Fibroblast of pulmonary artery (primary cell): Measurements from ENCODE around the gene ZNF578.

Experiments used
- DNase-seq: peaks from one replicate; pipeline ENCODE4 v3.0.0-alpha.2; 2010; ENCODE audit warnings: low read depth
- H3K4me3 ChIP-seq: replicated peaks from 2 replicates; pipeline ENCODE4 v1.5.1; 2011; ENCODE audit warnings: low read depth, mild to moderate bottlenecking, control low read depth, low read length, moderate library complexity
- TF ChIP-seq, protein P1 (sequence below): IDR thresholded peaks from 2 replicates; pipeline ENCODE4 v1.5.1; 2011; ENCODE audit warnings: mild to moderate bottlenecking, control low read depth, low read length, inconsistent platforms; ENCODE audit errors: missing control alignments

ZNF578 gene

DNA sequence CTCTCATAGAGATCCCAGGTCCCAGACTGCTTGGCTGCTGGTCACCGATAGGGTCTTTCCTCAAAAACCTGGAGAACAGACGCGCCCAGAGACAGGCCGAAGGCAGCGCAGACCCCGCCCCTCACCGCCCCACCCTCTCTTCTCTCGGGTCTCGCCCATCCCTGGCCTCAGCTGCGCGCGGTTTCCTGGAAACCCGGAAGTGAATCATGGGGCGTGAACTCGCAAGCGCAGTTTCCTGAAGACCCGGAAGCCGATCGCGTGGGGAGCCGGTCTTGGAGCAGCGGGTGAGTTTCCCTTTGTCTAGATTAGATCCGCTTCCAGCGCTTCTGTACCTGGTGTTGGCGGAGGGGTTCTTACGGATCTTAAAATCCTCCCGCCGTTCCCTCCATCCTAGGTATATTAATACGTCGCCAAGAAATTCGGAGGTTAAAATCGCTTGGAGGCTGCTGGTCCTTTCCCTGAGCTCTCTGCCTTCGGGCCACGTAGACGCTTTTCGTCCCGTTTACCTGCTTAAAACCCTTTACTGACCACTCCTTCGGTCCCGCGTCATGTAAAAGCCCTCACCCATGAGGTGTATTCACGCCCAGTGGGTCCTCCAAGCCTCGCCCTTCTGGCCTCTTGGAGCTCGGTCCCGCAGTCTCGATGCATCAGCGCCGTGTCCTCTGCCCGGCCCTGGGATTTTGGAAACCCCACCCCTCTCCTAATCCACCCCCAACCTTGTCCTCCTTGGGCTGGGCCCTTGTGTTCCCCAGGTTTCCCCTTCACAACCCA is at the start of gene ZNF578:
ZNF578 (plus strand) TSS at position 230 of the 771 bp plus-strand sequence. CDS start 48,293 bp downstream, outside the sequence.
- peak within 1 kb of the TSS; percentile 67 for H3K4me3 ChIP-seq
- DNase-seq, result peak; percentile 86
- TF ChIP-seq, protein P1, sequence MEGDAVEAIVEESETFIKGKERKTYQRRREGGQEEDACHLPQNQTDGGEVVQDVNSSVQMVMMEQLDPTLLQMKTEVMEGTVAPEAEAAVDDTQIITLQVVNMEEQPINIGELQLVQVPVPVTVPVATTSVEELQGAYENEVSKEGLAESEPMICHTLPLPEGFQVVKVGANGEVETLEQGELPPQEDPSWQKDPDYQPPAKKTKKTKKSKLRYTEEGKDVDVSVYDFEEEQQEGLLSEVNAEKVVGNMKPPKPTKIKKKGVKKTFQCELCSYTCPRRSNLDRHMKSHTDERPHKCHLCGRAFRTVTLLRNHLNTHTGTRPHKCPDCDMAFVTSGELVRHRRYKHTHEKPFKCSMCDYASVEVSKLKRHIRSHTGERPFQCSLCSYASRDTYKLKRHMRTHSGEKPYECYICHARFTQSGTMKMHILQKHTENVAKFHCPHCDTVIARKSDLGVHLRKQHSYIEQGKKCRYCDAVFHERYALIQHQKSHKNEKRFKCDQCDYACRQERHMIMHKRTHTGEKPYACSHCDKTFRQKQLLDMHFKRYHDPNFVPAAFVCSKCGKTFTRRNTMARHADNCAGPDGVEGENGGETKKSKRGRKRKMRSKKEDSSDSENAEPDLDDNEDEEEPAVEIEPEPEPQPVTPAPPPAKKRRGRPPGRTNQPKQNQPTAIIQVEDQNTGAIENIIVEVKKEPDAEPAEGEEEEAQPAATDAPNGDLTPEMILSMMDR, result no peak

DNA sequence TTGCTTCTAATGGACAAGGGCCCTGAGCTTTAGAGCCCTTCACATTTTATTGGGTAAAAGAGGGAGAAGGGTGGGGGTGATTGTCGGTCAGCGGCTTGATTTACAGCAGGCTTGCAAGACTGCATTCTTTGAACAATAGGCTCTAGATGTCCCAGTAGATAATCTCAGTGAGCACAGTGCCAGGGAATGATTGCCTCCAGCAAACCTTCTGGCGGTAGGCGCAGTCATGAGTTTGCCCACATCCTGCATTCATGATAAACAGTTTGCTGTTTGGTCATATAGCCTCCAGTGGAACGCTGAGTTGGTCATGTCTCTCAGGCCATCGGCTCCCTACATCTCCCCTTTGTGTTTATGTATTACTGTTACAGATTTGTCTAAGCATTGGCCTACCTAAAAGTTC is 43.1 kb upstream of the ZNF578 start:
- H3K4me3 ChIP-seq, result no peak overlapping the region
- DNase-seq, result no peak
- TF ChIP-seq, protein P1, result no peak

DNA sequence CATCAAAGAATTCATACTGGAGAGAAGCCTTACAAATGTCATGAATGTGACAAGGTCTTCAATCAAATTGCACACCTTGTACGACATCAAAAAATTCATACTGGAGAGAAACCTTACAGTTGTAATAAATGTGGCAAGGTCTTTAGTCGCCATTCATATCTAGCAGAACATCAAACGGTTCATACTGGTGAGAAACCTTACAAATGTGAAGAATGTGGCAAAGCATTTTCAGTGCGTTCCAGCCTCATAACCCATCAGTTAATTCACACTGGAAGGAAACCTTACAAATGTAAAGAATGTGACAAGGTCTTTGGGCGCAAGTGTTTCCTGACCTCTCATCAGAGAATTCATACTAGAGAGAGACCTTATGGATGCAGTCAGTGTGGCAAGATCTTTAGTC is 37.6 kb upstream of the ZNF578 start:
- TF ChIP-seq, protein P1, result no peak
- H3K4me3 ChIP-seq, result no peak overlapping the region
- no peak for DNase-seq

DNA sequence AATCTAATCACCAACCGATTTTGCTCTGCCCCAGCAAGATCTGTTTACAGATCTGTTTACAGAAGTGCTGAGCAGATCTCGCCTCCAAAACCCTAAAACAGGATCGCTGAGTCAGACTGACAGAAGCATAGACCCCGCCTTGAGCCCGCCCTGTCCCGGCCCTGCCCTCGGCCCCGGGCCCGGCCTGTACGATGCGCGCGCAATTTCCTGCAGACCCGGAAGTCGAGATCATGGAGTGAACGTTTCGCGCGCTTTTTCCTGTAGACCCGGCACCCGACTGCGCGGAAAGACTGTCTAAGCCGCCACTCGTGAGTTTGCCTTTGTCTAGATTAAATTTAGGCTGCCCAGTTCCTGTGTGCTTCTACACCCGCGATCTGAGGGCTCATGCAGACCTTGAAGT is 24.4 kb upstream of the ZNF578 start, which contains the start of gene ZNF534:
ZNF534 (plus strand) TSS at position 212 of the 400 bp plus-strand sequence. CDS start 2,327 bp downstream, outside the sequence.
- DNase-seq, result no peak
- H3K4me3 ChIP-seq, result no peak within 1 kb of the TSS
- TF ChIP-seq, protein P1, result no peak

DNA sequence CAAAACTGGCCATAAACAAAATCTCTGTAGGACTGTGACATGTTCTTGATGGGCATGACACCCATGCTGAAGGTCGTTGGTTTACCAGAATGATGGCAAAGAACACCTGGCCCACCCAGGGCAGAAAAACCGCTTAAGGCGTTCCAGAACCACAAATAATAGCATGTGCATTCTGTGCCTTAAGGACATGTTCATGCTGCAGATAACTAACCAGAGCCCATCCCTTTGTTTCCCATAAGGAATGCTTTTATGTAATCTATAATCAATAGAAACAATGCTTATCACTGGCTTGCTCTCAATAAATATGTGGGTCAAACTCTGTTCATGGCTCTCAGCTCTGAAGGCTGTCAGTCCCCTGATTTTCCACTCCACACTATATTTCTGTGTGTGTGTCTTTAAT is 11.2 kb upstream of the ZNF578 start:
- TF ChIP-seq, protein P1, result no peak
- no peak for DNase-seq
- no peak overlapping the region for H3K4me3 ChIP-seq

DNA sequence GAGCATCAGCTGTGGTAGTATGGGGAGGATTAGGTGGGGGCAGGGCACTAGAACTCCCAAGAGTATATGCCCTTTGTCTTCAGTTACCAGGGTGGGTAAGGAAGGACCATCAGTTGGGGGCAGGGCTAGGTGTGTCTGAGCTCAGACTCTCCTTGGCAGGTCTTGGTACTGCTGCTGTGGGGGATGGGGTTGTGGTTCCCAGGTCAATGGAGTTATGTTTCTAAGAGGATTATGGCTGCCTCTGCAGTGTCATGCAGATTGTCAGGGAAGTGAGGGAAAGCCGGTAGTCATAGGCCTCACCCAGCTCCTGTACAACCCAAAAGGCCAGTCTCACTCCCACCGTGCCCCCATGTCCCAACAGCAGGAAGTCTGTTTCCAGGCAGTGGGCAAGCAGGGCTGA is 8.8 kb upstream of the ZNF578 start:
- no peak for DNase-seq
- TF ChIP-seq, protein P1, result no peak

GRCh38 chr19:52451241-52451640 is 2.1 kb upstream of the ZNF578 start:
- TF ChIP-seq, protein P1, result no peak
- DNase-seq, result no peak

More for the DNA sequence above, 8.8 kb upstream of the ZNF578 start:
- no peak overlapping the region for H3K4me3 ChIP-seq

More at GRCh38 chr19:52451241-52451640, 2.1 kb upstream of the ZNF578 start:
- H3K4me3 ChIP-seq, result no peak overlapping the region
